Heart left ventricle (tissue), 13 donors: ENCODE data around the gene CADM2.

Experiments used
- CTCF ChIP-seq, 12 donors: fragments of 200-600 bp; sonication (generic) in 4 of 12; IDR thresholded peaks; one replicate each; pipeline versions ENCODE4 v1.5.0 to v1.8.0; 2018 to 2022; ENCODE audit warnings: antibody characterized with exemption in 12 of 12, mild to moderate bottlenecking in 5 of 12
- POLR2A ChIP-seq, 2 donors: fragments of 450-650 bp; IDR thresholded peaks; one replicate each; pipeline ENCODE4 v1.6.1; 2017; ENCODE audit warnings: antibody characterized with exemption in 2 of 2, mild to moderate bottlenecking in 2 of 2, moderate library complexity in 2 of 2
- donor health status: ischemic (EF 13 %, LVEDD 7.1; RV severe dilation, severe dysfunction).
- donor health status: DM: no; HTN: yes; CAD: no.
- donor health status: DM: no; HTN: no; CAD: no.
- donor health status: ischemic (EF 25% LVEDD 6.9; RV normal size, moderate dysfunction).
- donor health status: ischemic (EF 25% LVEDD 5.7; RV mildly dilated, moderate dysfunction).
- donor health status: ischemic (EF 35%, LVEDD 5.7; RV mildly dilated, moderate dysfunction).
- donor health status: nonischemic (EF 11% LVEDD 7.7; RV severe dilation, severe dysfunction).
- donor health status: DM: yes; HTN: yes; CAD: no.
- donor health status: PGD.
- donor health status: ischemic (EF 29% LVEDD 5.4; RV normal size, mild dysfunction).
- donor health status: nonischemic (EF 23%, LVEDD 6.1; RV moderate dilation, normal function).

- no peak for TF ChIP-seq CTCF (IDR thresholded peaks at IDR 0.05)
- TF ChIP-seq POLR2A (IDR thresholded peaks at IDR 0.05): no peak
Measured at GRCh38 chr3:86047161-86047560, 1088.4 kb downstream of the CADM2 start.
